ENCODE results near the gene BIRC3.
"Not testable (repeated sequence)": the region's sequence is repeated elsewhere in the genome, so short reads cannot be mapped to it uniquely, and the experiment has no call there.

BIRC3 gene

DNA sequence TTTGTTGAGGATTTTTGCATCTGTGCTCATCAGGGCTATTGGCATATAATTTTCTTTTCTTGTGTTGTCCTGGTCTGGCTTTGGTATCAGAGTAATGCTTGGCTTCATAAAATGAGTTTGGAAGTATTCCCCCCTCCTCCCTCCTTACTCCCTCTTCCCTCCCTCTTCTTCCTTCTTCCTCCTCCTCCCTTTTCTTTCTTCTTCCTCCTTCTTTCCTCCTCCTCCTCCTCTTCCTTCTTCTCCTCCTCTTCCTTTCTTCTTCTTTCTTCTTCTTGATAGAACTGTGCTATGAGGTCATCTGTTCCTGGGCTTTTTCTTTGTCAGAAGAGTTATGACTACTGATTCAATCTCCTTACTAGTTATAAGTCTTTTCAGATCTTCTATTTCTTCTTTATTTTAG lies 39.8 kb downstream of the BIRC3 start:
- ATAC-seq: no peak
- H3K36me3 Mint-ChIP-seq (ENCODE audit: low read depth): peaks cover 80% of the 10 kb centered on the region
- H3K27me3 Mint-ChIP-seq: no peaks in the 10 kb centered on the region
- no peak overlapping the region for H3K4me3 Mint-ChIP-seq
- H3K27ac Mint-ChIP-seq: no peak overlapping the region
- peaks cover 23% of the 10 kb centered on the region for H3K9me3 Mint-ChIP-seq
- DNase-seq: no peak
- peaks cover 43% of the 10 kb centered on the region for H3K4me1 Mint-ChIP-seq

- DNase-seq (no peak), ATAC-seq (no peak)
- H3K27ac Mint-ChIP-seq: no peak overlapping the region
- peaks cover 81% of the 10 kb centered on the region for H3K36me3 Mint-ChIP-seq (ENCODE audit: low read depth)
- H3K9me3 Mint-ChIP-seq: peaks cover 23% of the 10 kb centered on the region
- H3K4me3 Mint-ChIP-seq: no peak overlapping the region
- no peaks in the 10 kb centered on the region for H3K27me3 Mint-ChIP-seq
- H3K4me1 Mint-ChIP-seq: peaks cover 46% of the 10 kb centered on the region
These were observed 42.1 kb downstream of the BIRC3 start for GRCh38 chr11:102359372-102359771.

DNA sequence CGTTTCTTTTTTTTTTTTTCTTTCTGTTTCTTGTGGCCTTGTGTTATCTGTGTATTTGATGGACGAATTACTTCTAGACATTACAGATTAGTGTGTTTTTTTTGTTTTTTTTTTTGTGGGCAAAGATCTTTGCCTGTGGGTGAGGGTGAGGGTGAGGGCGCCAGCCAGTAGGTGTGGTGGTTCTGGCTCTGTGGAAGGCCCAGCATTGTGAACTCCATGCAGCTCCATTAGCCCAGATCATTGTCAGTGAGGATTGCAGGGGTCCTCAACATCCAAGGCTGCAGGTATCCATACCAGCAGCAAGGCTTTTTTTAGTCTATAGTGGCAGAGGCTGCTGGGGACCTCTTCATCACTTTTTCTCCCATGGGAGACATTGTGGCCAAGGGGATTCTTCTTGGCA lies 43.4 kb downstream of the BIRC3 start:
- DNase-seq: no peak
- H3K27me3 Mint-ChIP-seq: no peaks in the 10 kb centered on the region
- H3K9me3 Mint-ChIP-seq: peaks cover 18% of the 10 kb centered on the region
- no peak overlapping the region for H3K4me3 Mint-ChIP-seq
- peak overlapping the region; percentile 71 for H3K27ac Mint-ChIP-seq
- no peak for ATAC-seq
- peaks cover 46% of the 10 kb centered on the region for H3K4me1 Mint-ChIP-seq
- H3K36me3 Mint-ChIP-seq (ENCODE audit: low read depth): peaks cover 77% of the 10 kb centered on the region

GRCh38 chr11:102361086-102362031 lies 44.1 kb downstream of the BIRC3 start:
- DNase-seq: no peak
- peak; percentile 89 for ATAC-seq
- Mint-ChIP-seq H3K36me3 (ENCODE audit: low read depth) (peaks cover 77% of the 10 kb centered on the region), H3K4me1 (peaks cover 48% of the 10 kb centered on the region), H3K4me3 (peak overlapping the region; percentile 22), H3K9me3 (peaks cover 15% of the 10 kb centered on the region), H3K27ac (peak overlapping the region; percentile 41), H3K27me3 (no peaks in the 10 kb centered on the region)

- no peak for DNase-seq
- no peak overlapping the region for H3K4me3 Mint-ChIP-seq
- no peak for ATAC-seq
- peak overlapping the region; percentile 14 for H3K27ac Mint-ChIP-seq
- H3K4me1 Mint-ChIP-seq: peaks cover 48% of the 10 kb centered on the region
- no peaks in the 10 kb centered on the region for H3K27me3 Mint-ChIP-seq
- peaks cover 4% of the 10 kb centered on the region for H3K9me3 Mint-ChIP-seq
- peaks cover 69% of the 10 kb centered on the region for H3K36me3 Mint-ChIP-seq (ENCODE audit: low read depth)
These were observed 47.7 kb downstream of the BIRC3 start for GRCh38 chr11:102364991-102365390.

DNA sequence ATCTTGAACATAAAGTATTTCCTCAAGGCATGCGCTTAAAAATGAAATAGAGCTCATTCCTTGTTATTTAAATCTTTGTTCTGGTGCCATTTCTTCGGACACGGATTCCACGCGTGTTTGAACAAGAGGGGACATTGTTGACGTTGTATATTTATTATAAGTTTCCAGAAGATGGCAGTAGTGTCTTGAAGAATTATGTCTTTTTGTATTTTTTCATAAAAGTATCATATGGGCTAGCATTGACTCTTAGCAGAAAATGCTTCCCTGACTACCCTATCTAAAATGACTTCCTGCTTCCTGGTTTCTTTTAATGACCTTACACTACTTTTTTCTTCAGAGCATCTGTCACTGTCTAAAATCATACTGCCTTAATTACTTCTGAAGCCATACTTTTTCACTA lies 50.1 kb downstream of the BIRC3 start:
- DNase-seq: no peak
- H3K36me3 Mint-ChIP-seq (ENCODE audit: low read depth): peaks cover 55% of the 10 kb centered on the region
- H3K4me3 Mint-ChIP-seq: no peak overlapping the region
- ATAC-seq: no peak
- H3K4me1 Mint-ChIP-seq: peaks cover 33% of the 10 kb centered on the region
- no peaks in the 10 kb centered on the region for H3K27me3 Mint-ChIP-seq
- no peak overlapping the region for H3K27ac Mint-ChIP-seq
- no peaks in the 10 kb centered on the region for H3K9me3 Mint-ChIP-seq

- Mint-ChIP-seq H3K27ac (no peak overlapping the region), H3K36me3 (ENCODE audit: low read depth) (peaks cover 49% of the 10 kb centered on the region), H3K27me3 (no peaks in the 10 kb centered on the region), H3K4me1 (peaks cover 29% of the 10 kb centered on the region), H3K9me3 (no peaks in the 10 kb centered on the region), H3K4me3 (no peak overlapping the region)
- ATAC-seq: peak; percentile 86
- no peak for DNase-seq
These were observed 51.2 kb downstream of the BIRC3 start for GRCh38 chr11:102368472-102368871.

DNA sequence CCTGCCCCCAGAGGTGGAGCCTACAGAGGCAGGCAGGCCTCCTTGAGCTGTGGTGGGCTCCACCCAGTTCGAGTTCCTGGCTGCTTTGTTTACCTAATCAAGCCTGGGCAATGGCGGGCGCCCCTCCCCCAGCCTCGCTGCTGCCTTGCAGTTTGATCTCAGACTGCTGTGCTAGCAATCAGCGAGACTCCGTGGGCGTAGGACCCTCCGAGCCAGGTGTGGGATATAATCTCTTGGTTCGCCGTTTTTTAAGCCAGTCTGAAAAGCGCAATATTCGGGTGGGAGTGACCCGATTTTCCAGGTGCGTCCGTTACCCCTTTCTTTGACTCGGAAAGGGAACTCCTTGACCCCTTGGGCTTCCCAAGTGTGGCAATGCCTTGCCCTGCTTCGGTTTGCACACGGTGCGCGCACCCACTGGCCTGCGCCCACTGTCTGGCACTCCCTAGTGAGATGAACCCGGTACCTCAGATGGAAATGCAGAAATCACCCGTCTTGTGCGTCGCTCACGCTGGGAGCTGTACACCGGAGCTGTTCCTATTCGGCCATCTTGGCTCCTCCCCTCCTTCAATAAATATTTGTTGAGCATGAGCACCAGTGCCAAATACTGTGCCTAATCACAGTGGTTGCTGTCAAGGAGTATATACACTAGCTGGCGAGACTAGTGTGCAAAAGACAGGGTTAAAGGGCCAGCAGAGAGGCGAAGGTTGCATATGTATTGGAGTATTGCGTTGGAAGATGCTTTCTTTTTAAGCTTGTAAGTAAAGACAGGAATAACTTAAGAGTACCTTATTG lies 57.5 kb downstream of the BIRC3 start:
- not testable (repeated sequence) for DNase-seq, H3K27ac Mint-ChIP-seq, H3K9me3 Mint-ChIP-seq, ATAC-seq, H3K4me3 Mint-ChIP-seq, H3K27me3 Mint-ChIP-seq
- Mint-ChIP-seq H3K4me1 (peaks cover 23% of the 10 kb centered on the region), H3K36me3 (ENCODE audit: low read depth) (peaks cover 41% of the 10 kb centered on the region)

GRCh38 chr11:102375720-102376399 lies 58.6 kb downstream of the BIRC3 start:
- DNase-seq: no peak

DNA sequence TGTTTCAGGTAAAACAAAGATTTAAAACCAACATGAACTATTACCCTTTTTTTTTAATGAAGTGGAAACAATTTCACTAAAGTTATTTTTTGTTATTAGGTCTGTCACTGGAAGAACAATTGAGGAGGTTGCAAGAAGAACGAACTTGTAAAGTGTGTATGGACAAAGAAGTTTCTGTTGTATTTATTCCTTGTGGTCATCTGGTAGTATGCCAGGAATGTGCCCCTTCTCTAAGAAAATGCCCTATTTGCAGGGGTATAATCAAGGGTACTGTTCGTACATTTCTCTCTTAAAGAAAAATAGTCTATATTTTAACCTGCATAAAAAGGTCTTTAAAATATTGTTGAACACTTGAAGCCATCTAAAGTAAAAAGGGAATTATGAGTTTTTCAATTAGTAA lies 60.6 kb downstream of the BIRC3 start:
- DNase-seq (no peak), ATAC-seq (no peak)
- Mint-ChIP-seq H3K4me1 (peaks cover 17% of the 10 kb centered on the region), H3K9me3 (no peaks in the 10 kb centered on the region), H3K36me3 (ENCODE audit: low read depth) (peaks cover 52% of the 10 kb centered on the region), H3K27me3 (no peaks in the 10 kb centered on the region), H3K27ac (no peak overlapping the region), H3K4me3 (no peak overlapping the region)

More at GRCh38 chr11:102375720-102376399, 58.6 kb downstream of the BIRC3 start:
- H3K27me3 Mint-ChIP-seq: no peaks in the 10 kb centered on the region
- ATAC-seq: no peak
- peak overlapping the region; percentile 7 for H3K27ac Mint-ChIP-seq
- no peaks in the 10 kb centered on the region for H3K9me3 Mint-ChIP-seq
- peaks cover 23% of the 10 kb centered on the region for H3K4me1 Mint-ChIP-seq
- peaks cover 47% of the 10 kb centered on the region for H3K36me3 Mint-ChIP-seq (ENCODE audit: low read depth)
- H3K4me3 Mint-ChIP-seq: no peak overlapping the region

- no peak overlapping the region for H3K27ac Mint-ChIP-seq
- H3K27me3 Mint-ChIP-seq: no peaks in the 10 kb centered on the region
- peak; percentile 79 for ATAC-seq
- no peak for DNase-seq
- H3K36me3 Mint-ChIP-seq (ENCODE audit: low read depth): peaks cover 51% of the 10 kb centered on the region
- peaks cover 17% of the 10 kb centered on the region for H3K4me1 Mint-ChIP-seq
- H3K9me3 Mint-ChIP-seq: no peaks in the 10 kb centered on the region
- H3K4me3 Mint-ChIP-seq: no peak overlapping the region
These were observed 61.5 kb downstream of the BIRC3 start for GRCh38 chr11:102378818-102379217.

GRCh38 chr11:102382384-102382783 lies 65.1 kb downstream of the BIRC3 start:
- DNase-seq: no peak
- no peak overlapping the region for H3K4me3 Mint-ChIP-seq
- peaks cover 23% of the 10 kb centered on the region for H3K4me1 Mint-ChIP-seq
- H3K27ac Mint-ChIP-seq: no peak overlapping the region
- H3K36me3 Mint-ChIP-seq (ENCODE audit: low read depth): peaks cover 46% of the 10 kb centered on the region
- no peaks in the 10 kb centered on the region for H3K27me3 Mint-ChIP-seq
- H3K9me3 Mint-ChIP-seq: no peaks in the 10 kb centered on the region
- ATAC-seq: no peak

DNA sequence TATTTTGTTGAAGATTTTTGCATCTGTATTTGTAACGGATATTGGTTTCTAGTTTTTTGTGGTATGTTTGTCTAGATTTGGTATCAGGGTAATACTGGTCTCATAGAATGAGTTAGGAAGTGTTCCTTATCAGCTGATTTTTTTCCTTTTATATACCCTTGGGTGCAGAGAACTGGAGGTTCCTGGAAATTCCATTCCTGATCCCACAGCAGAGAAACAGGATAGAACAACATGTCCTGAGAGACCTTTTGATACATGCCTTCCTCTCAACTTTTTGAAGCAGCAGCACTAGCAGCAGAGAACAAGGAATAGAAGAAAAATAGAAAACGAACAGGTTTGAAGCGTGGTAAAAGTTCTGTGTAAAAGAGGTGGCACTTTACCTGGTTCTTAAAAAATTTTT lies 66.6 kb downstream of the BIRC3 start:
- H3K36me3 Mint-ChIP-seq (ENCODE audit: low read depth): peaks cover 45% of the 10 kb centered on the region

GRCh38 chr11:102384419-102385079 lies 67.3 kb downstream of the BIRC3 start:
- Mint-ChIP-seq H3K9me3 (no peaks in the 10 kb centered on the region), H3K4me1 (peaks cover 20% of the 10 kb centered on the region), H3K27ac (no peak overlapping the region), H3K27me3 (no peaks in the 10 kb centered on the region), H3K4me3 (no peak overlapping the region), H3K36me3 (ENCODE audit: low read depth) (peaks cover 47% of the 10 kb centered on the region)
- no peak for ATAC-seq
- DNase-seq: no peak

More for the DNA sequence above, 66.6 kb downstream of the BIRC3 start:
- Mint-ChIP-seq H3K27me3 (no peaks in the 10 kb centered on the region), H3K9me3 (no peaks in the 10 kb centered on the region), H3K27ac (no peak overlapping the region), H3K4me1 (peaks cover 14% of the 10 kb centered on the region), H3K4me3 (no peak overlapping the region)
- no peak for DNase-seq
- ATAC-seq: no peak

All from activated naive CD8-positive, alpha-beta T cell treated with anti-CD3 and anti-CD28 coated beads, Interleukin-2, amount 50 U/mL, for 24 hours (primary cell).